GM20431 (cell line): ENCODE data around the gene PHKB.
"Not testable (repeated sequence)": the region's sequence is repeated elsewhere in the genome, so short reads cannot be mapped to it uniquely, and the experiment has no call there.

ENCODE experiments used
- in situ Hi-C: fragments of 300-500 bp; cut with MseI, MboI; formaldehyde crosslinking; loops from one replicate; pipeline ENCODE4 v1.15.0; 2020; ENCODE audit warnings: low sequenced_read_pairs; ENCODE audit not compliant: unreplicated experiment

PHKB gene

DNA sequence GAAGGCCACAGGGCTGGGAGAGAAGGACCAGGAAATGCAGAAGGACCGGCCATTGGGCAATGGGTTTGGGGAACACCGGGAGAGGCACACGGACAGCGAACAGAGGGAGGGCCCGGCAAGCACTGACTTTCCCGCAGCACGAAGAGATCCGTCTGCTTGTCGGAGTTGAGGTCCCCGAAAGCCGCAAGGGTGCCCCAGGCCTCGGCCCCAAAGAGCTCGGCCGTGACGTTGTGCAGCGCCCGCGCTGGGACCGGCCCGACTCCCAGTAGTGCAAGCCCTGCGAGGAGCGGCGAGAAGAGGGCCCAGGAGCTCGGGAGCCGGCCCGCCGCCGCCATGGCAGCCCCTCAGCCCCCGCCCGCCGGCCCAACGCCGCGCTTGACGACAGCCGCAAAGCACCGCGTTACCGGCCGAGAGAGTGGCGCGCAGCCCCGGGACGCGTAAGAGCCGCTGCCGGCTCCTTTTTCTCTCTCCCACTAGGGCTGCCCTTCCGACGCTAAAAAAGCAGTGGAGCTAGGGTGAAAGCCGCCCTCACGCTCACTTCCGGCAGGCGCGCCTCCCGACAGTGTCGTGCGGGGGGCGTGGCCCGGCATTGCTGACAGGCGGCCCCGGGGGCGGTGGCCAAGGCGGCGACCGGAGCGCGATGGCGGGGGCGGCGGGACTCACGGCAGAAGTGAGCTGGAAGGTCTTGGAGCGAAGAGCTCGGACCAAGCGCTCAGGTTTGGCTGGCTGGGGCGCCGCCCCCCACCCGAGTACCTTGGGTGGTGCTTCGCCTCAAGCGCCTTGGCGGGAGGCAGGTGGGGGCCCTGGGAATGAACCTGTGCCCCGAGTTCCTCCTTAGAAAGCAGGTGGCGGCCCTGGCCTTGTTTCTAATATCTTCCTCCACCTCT is at the start of gene PHKB, which contains the start of gene ITFG1:
Gene PHKB (plus strand): TSS at position 621 of the 887 bp plus-strand sequence. CDS start 20 bp downstream, at position 641.
Gene ITFG1 (minus strand): TSS at position 353 of the 887 bp plus-strand sequence. CDS start 18 bp downstream, at position 335.
- in situ Hi-C loops: no loop called here

DNA sequence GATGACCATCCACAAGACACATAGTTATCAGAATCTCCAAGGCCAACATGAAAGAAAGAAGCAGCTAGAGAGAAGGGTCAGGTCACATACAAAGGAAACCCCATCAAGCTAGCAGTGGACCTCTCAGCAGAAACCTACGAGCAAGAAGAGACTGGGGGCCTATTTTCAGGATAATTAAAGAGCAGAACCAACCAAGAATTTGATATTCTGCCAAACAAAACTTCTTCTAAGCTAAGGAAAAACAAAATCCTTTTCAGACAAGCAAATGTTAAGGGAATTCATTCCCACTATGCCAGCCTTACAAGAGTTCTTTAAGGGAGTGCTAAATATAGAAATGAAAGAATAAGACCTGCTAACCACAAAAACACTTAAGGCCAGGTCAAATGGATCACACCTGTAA is 48.1 kb upstream of the PHKB start:
- in situ Hi-C loops: no loop called here

DNA sequence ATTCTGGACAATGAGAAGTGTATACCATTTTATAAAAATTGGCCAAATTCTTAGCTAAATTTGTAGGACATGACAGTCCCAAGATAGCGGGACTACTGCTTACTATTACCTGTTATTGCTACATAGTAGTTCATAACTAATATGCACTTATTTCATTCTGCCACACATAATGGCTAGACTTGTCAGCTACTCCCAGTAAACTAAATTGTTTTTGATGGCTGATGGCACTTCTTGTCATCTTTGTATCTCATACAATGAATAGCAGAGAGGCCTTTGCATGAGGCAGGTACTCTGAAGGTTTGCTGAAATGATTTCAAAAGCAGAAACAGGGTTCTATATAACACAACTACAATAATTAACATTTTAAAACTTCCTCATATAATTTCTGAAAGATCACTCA is 44.3 kb upstream of the PHKB start:
- in situ Hi-C loops: no loop called here

DNA sequence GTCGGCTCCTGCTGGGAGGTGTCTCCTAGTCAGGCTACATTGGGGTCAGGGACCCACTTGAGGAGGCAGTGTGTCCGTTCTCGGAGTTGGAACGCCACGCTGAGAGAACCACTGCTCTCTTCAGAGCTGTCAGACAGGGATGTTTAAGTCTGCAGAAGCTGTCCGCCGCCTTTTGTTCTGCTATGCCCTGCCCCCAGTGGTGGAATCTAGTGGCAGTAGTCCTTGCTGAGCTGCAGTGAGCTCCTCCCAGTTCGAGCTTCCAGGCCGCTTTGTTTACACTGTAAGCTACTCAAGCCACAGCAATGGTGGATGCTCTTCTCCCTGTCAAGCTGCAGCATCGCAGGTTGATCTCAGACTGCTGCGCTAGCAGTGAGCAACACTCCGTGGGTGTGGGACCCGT is 36.3 kb upstream of the PHKB start:
- in situ Hi-C loops: no loop called here

DNA sequence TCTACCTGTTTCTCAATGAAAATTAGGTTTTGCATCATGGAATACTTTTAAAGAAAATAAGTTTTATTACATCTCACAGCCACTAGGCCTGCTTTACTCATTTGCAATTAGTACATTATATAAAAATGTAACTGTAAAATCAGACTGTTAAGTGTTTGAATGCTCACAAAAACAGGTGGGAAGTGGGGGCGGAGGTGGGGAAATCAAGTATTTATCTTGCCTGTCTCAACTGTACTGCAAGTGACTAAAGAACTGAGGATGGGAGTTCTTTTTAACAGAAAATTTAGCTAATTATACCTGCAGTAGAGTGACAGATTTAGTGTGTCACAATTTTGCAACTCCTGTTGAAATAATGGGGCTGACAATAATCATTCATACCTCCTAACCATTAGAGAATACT is 34.3 kb upstream of the PHKB start:
- in situ Hi-C loops: no loop called here

DNA sequence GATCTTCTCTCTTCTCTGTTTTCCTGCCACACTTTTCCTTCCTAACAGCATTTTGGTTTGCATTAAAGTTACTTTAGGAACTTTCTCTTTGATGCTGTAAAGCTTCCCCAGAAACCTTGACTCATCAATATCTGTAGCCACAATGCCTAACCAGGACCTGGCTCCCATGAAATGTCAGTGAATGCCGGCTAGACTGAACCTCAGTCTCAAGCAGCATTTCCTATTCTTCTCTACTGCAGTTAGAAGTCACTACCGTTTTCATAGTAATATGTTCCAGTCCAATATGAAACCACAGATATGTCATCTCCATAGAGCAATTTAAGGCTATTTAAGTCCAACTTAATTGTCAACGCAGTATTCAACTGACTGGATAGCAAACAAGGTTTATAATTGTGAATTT is 29.2 kb upstream of the PHKB start:
- in situ Hi-C loops: no loop called here

DNA sequence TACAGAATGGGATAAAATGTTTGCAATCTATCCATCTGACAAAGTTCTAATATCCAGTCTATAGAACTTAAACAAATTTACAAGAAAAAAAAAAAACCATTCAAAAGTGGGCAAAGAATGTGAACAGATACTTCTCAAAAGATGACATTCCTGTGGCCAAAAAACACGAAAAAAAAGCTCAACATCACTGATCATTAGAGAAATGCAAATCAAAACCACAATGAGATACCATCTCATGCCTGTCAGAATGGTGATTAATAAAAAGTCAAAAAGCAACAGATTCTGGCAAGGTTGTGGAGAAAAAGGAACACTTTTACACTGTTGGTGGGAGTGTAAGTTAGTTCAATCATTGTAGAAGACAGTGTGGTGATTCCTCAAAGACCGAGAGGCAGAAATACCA is 26.9 kb upstream of the PHKB start:
- in situ Hi-C loops: not testable (repeated sequence)

DNA sequence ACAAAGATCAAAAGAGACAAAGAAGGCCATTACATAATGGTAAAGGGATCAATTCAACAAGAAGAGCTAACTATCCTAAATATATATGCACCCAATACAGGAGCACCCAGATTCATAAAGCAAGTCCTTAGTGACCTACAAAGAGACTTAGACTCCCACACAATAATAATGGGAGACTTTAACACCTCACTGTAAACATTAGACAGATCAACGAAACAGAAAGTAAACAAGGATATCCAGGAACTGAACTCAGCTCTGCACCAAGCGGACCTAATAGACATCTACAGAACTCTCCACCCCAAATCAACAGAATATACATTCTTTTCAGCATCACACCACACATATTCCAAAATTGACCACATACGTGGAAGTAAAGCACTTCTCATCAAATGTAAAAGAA is 21.1 kb upstream of the PHKB start:
- in situ Hi-C loops: not testable (repeated sequence)

DNA sequence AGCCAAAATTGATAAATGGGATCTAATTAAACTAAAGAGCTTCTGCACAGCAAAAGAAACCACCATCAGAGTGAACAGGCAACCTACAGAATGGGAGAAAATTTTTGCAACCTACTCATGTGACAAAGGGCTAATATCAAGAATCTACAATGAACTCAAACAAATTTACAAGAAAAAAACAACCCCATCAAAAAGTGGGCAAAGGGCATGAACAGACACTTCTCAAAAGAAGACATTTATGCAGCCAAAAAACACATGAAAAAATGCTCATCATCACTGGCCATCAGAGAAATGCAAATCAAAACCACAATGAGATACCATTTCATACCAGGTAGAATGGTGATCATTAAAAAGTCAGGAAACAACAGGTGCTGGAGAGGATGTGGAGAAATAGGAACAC is 18.2 kb upstream of the PHKB start:
- in situ Hi-C loops: not testable (repeated sequence)

DNA sequence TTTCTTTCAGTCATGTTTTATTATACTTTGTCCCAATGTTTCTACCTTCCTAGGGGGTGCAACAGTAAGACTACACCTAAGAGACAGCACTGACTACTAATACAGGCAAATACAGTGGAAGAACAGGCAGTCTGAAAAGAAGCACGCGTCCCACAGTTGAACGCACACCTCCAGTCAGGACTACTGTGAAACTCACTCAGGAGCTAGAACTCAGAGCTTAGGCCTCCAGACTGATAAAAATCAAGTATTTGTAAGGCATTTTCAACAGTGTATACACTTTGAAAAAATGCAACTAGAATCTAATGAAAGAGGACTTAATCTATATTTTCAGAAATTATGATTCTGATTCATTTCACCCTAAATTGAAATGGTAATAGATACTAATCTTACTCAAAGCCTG is 14.7 kb upstream of the PHKB start:
- in situ Hi-C loops: no loop called here

DNA sequence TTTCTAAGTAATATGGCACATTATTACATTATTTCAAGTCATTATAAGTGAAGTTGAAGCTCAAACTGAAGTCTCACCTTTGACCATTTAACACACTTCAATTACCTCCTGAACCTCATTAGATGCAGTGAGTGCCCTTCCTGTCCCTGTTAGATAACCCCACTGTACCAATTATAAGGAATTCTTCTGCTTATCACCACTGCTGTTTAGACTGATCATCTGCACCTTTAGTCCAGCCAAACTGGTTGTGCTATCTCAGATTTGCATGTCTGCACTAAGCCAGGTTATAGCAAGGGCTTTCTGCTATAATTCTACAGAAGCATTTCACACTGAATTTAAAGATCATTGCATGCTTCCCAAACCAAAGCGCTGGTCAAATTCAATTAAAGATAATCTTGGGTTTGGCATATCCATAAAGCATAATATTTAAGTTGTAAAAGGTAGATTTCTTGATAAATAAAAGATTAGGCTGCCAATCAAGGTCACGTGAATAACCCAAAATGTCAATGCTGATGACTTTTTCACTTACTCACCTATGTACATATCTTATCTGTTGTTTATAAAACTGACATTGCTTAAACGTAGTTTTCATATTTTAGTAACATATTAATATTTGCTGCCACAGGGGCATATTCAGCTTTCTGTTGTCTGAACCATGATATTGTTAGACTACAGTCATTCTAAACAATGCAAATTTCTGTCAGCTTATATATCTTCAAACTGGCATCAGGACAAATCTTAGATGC is 12.1 kb upstream of the PHKB start:
- in situ Hi-C loops: no loop called here

DNA sequence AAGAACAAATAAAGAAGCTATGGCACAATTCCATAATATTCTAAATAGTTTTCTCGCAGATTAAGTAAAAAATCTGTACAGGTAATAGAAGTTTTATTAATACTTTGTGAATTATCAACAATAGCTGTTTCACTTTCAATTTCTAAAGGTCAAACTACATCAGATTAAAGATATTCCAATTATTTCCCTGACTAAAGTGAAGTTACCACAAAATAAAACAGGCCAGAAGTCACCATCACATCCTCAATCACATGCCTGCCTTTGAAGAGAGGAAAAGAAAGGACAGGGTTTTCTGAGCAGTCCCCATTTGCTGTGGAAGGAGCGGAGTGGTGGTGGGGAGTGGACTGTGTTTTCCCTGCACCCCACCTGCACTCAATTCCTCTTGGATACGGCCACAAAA is 11.3 kb upstream of the PHKB start:
- in situ Hi-C loops: no loop called here

DNA sequence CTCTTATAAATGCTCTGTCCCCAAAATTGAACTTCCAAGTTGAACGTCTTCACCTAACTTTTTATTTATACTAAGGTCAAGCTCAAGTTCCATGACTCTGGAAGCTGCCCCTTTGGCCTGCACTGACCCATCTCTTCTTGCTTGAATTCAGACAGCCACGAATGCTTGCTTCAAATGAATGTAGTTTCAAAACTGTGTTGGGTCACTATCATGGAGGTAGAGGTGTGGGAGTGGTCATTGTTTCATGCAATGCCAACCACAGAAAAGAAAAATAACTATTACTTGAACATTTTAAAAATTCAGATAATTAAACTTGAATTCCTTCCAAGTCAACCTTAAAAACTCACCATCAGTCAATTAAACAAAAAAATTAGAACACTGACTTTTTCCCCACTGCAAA is 2.8 kb upstream of the PHKB start:
- in situ Hi-C loops: no loop called here

DNA sequence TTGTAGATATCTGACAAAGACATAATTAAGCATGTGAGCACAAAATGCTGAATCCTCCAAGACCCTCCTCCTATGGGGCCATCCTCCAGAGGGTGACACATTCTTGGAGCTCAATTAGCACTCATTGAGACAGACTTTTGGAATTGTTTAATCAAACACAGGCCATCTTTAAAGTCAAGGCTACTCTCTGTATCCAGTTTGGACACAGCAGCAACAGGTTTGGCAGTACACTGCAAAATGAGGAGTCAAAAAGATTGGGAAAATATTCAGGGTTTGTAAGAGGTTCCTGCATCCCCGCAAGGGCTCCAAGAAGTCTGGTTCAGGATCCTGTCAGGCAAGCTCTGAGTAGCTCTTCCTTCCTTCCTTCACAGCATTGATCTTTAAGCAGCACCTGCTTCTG is 1.5 kb upstream of the PHKB start:
- in situ Hi-C loops: no loop called here

DNA sequence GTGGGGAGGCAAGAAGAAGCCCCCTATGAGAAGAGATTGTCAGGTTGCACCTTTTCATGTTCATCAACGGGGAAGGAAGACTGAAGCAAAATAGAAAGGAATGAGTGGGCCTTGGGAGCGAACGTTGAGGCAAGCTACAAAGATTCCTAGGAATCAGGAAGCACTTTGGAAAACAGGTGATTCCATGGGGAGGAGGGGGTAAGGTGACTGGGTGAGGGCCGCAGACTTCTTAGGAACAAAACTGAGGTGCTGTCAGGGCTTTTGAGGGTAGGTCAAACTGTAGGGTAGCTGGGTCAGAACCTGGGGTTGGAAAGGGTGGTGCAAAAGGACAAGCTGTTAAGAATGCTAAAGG is 796 bp upstream of the PHKB start:
- in situ Hi-C loops: no loop called here

DNA sequence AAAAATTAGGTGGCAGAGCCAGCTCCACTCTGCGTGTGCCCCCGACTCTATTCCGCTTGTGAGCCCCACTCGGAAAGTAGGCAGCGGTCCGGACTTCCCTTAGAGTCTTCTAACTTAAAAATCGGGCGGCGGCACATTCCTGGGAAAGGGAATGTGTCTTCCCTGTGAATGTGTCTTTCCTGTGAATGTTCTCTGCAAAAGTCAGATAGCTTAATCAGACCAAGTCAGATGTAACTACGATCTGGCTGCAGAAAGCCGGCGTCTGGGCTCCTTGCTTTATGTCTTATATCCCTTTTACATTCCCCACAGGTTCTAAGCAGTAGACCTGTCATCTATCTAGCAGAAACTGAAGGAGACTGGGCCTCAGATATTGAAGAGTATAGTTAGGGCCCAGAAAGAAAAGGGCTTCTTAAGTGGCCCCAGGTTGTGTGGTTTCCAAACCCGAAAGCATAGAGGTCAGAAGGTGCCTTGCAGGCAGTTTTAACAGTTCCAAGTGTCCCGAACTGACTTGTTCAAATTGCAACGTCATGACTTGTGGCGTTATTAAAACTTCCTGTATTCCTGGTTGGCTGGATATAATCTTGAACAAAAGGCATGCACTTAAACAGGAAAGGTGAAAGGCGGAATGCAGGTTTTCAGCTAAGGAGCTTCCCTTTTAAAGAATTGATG is 601 bp downstream of the PHKB start:
- in situ Hi-C loops: no loop called here

DNA sequence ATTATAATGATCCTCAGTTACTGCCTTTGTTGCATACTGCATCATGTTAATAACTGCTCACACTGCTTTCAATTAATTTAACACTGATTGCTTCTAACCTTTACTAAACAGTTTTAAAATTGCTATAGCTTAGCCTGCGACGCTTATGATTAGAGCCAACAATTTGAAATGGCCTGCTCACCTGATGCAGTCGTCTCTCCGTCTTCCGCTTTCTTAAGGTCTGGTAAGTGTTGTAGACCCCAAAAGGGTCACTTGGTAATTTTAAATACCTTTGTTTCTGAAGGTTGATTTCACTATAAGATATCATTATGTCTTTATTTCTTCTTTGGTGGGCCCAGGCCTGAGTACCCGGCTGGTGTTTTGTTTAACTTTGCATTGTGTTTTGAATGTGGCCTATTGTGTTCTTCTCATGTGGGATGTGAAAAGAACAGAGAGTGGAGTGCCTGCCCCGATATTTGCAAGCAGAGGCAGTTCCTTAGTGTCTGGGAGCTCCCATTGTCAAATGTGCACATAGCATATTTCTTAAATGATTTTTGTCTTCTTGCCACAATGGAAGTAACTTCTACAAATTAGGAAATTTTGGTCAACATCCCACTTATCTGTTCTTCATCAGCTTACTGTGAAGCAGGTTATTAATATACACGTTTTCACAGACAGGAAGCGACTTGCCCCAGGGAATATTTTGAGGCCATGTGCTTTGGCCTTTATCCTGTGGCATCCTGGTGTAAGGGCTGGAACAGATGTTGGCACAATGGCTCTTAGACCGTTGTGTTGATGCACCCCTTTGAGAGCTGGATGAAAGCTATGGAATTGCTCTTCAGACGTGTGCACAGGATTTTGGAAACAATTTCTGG is 2.9 kb downstream of the PHKB start:
- in situ Hi-C loops: no loop called here

DNA sequence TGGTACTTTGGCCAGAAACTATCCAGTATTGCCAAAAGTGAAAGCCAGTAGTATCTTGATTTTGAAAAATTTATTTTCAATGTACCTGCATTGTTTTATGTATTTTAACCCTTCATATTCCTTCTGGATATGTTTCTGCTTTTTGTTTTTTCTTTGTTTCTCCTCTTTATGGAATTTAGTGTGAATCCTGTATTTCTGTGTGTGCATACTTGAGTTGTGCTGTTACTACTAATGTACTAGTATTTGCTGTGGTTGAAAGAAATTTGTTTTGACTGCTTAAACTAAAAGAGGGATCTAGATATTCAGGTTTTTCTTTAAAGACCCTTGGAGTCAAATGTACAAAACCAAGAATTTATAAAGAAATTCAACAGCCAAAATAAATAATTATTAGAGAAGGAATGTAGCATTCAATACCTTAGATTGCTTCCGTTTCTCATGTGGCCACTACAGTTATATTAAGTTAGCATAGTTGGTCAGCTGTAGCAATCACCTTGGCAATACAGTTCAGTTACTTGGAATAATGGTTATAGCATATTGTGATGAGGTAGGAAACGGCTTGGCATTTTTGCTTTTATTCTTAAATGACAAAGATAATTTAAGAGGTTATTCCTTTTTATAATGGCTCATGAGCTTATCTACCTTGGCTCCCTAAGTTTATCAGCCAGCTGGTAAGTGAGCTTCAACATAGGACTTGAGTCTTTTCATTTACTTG is 4.9 kb downstream of the PHKB start:
- in situ Hi-C loops: no loop called here

DNA sequence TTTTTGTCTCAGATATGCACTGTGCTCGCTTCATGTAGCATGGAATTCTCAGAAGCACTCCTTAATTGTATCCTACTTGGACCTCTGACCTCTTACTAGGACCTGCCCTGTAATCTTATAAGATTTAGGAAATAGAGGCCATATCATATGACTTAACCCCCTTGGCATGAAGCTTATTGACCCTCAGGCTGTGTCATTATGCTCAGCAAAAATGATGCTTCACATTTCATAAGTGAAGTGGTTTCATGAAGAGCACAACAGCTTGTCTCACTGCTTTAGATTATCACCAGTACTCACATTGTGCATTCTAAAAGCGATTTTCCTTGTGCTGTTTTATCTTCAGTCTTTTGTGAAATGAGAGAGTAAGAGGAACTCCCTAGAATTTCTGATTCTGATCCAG is 6.4 kb downstream of the PHKB start:
- in situ Hi-C loops: no loop called here
